GM21528 (cell line): Measurements from ENCODE around the gene ENOX1.
"Not testable (repeated sequence)": the region's sequence is repeated elsewhere in the genome, so short reads cannot be mapped to it uniquely, and the experiment has no call there.

ENCODE experiments used
- ATAC-seq: cut with Tn5 transposase; IDR thresholded peaks from one replicate; pipeline ENCODE4 v1.9.1; 2021; ENCODE audit warnings: mild to moderate bottlenecking, moderate library complexity; ENCODE audit not compliant: unreplicated experiment, low FRiP score

Gene ENOX1

GRCh38 chr13:43445668-43446067 is 341.1 kb downstream of the ENOX1 start:
- no peak for ATAC-seq

DNA sequence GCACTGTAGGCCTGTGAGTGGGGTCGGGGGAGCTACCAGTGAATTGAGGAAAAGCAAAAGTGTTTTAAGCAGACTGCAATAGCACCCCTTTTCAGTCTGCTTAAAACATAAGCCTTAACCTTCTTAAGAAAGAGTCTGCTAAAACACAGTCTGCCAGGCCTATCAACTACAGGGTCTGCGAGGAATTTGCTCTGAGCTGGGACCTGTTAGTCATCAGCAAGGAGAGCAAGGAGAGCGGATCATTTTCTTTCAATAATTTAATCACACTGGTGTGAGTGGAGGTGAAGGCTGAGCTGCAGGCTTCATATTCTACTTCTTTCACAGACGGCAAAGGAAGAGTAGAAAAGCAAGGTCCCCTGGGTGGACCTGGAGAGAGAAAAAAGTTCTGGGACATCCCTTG is 342.7 kb downstream of the ENOX1 start:
- ATAC-seq = no peak

DNA sequence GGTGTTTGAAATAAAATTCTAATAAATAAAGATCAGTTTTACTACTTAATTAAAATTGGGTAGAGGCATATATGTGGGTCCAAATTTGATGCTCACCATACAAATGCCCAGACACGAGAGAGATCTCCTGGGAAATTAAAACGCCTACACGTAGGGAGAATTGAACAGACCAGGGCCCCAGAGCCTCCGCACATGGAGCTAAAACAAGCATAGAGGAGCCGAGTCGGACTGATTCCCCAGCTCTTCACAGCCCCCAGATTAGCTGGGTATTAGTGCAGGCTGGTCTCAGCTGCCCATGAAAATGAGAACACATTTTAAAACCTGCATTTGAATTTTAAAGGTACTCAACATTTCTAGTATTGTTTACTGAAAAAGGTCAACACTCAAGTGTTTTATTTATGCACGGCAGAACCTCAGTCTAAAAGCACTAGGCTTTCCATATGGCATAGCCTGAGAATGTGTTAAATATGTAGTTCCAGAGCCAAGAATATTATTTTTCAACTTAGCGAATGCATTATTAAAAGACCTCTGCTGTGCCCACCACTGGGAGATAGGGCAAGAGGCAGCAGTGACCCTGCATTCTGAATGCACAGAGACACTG is 344.8 kb downstream of the ENOX1 start:
- no peak for ATAC-seq

- ATAC-seq = no peak
Measured at GRCh38 chr13:43441464-43441863, 345.3 kb downstream of the ENOX1 start.

- no peak for ATAC-seq
Measured at GRCh38 chr13:43434191-43434590, 352.6 kb downstream of the ENOX1 start.

DNA sequence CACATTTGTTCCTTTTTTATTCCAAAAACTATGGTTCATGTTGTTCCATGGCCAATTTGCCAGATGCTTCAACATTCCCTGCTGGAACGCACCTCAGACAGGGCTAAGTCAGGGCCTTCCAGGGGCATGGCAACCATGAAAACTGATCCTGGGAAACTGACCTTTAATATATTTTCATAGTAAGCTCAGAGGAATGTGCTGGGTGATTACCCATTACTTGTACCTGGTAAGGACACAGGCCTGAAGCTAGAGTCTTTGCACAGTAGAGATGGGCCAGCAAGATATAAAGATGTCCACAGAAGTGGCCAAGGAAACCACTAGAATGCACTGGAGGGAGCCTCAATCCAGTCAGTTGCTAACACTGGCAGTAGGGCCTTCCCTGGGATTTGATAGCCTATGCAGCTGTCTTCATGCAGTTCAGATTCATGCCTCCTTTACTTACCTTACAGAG is 353.1 kb downstream of the ENOX1 start:
- no peak for ATAC-seq

- ATAC-seq = no peak
Measured at GRCh38 chr13:43432958-43433357, 353.8 kb downstream of the ENOX1 start.

GRCh38 chr13:43431841-43432240 is 354.9 kb downstream of the ENOX1 start:
- ATAC-seq = no peak

DNA sequence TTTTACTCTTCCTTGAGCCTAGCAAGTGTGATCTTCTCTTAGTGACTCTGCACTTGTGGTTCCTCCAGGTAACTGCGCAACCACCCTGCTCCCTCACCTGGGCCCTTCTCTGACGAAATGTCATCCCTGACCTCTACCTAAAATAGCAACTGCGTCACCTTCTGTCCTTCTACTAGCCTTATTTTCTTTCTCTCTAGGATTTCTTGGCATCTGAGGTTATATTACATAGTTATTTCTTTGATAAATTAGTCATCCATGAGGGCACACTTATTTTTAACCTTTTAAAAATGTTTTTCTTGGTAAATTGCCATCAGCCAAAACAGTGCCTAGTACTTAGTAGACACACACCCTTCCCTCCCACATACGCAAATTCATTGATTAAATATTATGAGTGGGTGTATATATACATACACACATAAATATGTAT is 355.5 kb downstream of the ENOX1 start:
- no peak for ATAC-seq

GRCh38 chr13:43428545-43429296 is 358.1 kb downstream of the ENOX1 start:
- no peak for ATAC-seq

- ATAC-seq = no peak
Measured at GRCh38 chr13:43426355-43426754, 360.4 kb downstream of the ENOX1 start.

DNA sequence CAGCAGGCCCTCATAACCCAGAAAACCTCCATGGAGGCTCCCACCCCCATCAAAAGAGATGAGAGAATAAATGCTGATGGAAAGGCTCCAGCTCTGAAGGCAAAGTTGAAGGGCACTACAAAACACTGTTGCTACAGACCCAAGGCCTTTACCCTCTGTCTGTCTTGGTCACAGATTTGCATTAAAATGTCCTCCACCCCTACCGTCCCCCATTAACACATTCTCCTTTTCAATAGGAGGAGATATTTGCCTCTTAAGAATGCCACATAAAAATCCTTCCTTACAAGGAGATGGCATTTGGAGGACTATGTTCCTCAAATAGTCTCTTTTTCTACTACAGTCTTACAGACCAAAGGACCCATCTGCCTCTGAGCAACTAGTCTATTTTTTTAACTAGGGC is 361.5 kb downstream of the ENOX1 start:
- no peak for ATAC-seq

GRCh38 chr13:43424412-43424811 is 362.4 kb downstream of the ENOX1 start:
- no peak for ATAC-seq

- ATAC-seq = no peak
Measured at GRCh38 chr13:43422116-43422515, 364.7 kb downstream of the ENOX1 start.

GRCh38 chr13:43416842-43417241 is 369.9 kb downstream of the ENOX1 start:
- not testable (repeated sequence) for ATAC-seq

- ATAC-seq = not testable (repeated sequence)
Measured at GRCh38 chr13:43416408-43416807, 370.4 kb downstream of the ENOX1 start.

GRCh38 chr13:43415903-43416391 is 370.8 kb downstream of the ENOX1 start:
- ATAC-seq = not testable (repeated sequence)

DNA sequence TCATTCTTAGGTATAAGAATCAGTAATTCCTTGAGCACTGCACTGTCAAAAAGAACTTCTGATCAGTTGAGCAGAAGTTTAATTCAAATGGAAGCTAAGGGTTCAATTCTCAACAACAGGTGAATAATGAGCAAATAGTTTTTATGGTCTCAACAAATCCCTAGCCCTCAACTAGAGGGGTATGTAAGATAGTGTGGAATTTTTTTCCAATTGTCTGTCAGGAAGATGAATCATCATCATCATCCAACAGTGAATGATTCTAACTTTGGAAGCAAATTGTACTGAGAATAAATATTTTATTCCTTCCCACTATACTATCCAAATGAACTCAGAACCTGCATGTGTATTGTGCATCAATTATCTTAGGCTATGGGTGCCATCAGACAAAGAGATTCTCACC is 372.7 kb downstream of the ENOX1 start:
- no peak for ATAC-seq

DNA sequence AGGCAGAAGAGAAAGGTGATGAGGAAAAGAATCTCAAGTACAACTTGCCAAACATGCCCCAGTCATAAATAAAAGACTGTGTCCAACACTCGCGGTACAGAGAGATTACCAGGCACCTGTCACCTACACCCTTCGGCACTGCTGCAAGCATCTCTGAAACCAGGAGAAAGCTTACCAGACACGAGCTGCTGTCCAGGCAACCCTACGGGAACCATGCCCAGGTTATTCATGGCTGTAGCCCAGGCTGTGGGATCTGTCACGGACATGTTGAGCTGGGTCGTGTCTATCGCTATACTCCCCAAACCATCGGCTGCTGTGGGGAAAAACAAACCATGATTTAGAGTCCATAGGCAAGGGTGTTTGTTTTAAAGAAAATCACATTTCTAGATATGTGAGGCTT is 375.0 kb downstream of the ENOX1 start:
- ATAC-seq = no peak

GRCh38 chr13:43411211-43411610 is 375.6 kb downstream of the ENOX1 start:
- no peak for ATAC-seq

DNA sequence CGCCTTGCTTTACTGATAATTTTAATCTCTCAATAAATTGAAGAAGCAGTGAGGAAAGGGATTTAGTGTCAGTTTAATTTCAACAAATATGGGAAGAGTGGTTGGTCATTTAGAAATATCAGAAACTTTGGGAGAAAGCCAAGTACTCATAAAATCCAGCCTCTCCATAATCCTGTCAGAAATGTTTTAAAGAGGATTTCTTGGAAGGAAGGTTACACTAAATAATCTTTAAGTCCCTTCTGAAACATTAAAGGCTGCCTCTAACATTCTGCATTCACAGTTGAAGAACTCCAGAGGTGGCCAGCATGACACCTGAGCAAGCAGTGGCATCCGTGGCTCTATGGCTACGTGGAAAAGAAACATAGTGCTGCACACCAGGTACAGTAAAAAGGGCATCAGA is 378.5 kb downstream of the ENOX1 start:
- ATAC-seq = no peak

DNA sequence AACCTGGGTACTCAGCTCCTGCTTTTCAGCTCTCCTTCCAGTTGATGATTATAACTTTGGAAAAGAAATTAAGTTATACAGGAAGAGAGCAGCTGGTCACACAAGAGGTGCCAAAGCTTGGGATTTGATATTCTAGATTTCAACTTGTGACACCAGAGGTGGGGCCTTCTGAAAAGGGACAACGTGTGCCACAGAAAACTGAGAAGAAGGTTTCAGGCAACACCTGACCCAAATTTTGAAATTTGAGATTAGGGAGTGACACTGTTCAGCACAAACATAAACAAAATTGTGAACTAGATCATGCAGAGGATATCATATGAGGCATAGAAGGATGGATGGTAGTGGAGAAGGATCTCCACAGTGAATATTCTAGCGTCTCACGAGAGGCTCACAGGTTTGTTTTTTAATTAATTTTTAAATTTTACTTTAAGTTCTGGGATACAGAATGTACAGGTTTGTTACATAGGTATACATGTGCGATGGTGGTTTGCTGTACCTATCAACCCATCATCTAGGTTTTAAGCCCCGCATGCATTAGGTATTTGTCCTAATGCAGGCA is 379.7 kb downstream of the ENOX1 start:
- no peak for ATAC-seq
